ENCODE results near the gene MSI2.

GRCh38 chr17:57471868-57472368 lies 215.6 kb downstream of the MSI2 start:
- no peak for TF ChIP-seq SP1 (IDR thresholded peaks at IDR 0.05)
- no peak for TF ChIP-seq TARDBP (IDR thresholded peaks at IDR 0.05)
- no peak for TF ChIP-seq ELF4 (IDR thresholded peaks at IDR 0.05)
- no peak for TF ChIP-seq PKNOX1 (IDR thresholded peaks at IDR 0.05)
- TF ChIP-seq SUZ12 (IDR thresholded peaks at IDR 0.05), result no peak
- no peak for TF ChIP-seq FOXK2 (IDR thresholded peaks at IDR 0.05)
- TF ChIP-seq FOXM1 (IDR thresholded peaks at IDR 0.05; ENCODE audit: borderline replicate concordance), result no peak
- no peak for TF ChIP-seq HDGF (IDR thresholded peaks at IDR 0.05; ENCODE audit: borderline replicate concordance)
- no peak for TF ChIP-seq ARNT (IDR thresholded peaks at IDR 0.05)
- TF ChIP-seq BHLHE40 (IDR thresholded peaks at IDR 0.05; ENCODE audit: borderline replicate concordance), result no peak

All from HEK293T (cell line).